Measurements from ENCODE around the gene IL17REL. TPM values are rescaled to one million over a fixed set of nuclear protein-coding genes. Genes with fewer than 3 reads are reported as not detected.

The IL17REL gene
- total RNA-seq, 1 donor from 2014 or later = 0.10 TPM

GRCh38 chr22:49953680-49954344 is 58.8 kb downstream of the IL17REL start:
- H3K36me3 Mint-ChIP-seq = no peaks in the 10 kb centered on the region
- no peak overlapping the region for H3K27ac Mint-ChIP-seq
- peaks cover 6% of the 10 kb centered on the region for H3K4me1 Mint-ChIP-seq (ENCODE audit: unreplicated experiment)
- no peak for TF ChIP-seq CTCF (conservative IDR thresholded peaks at IDR 0.05)
- DNase-seq (ENCODE audit: extremely low spot score, unreplicated experiment) = no peak
- H3K4me3 Mint-ChIP-seq = no peak overlapping the region
- no peaks in the 10 kb centered on the region for H3K27me3 Mint-ChIP-seq
- no peaks in the 10 kb centered on the region for H3K9me3 Mint-ChIP-seq

GRCh38 chr22:49953027-49953679 is 59.4 kb downstream of the IL17REL start:
- no peaks in the 10 kb centered on the region for H3K9me3 Mint-ChIP-seq
- no peaks in the 10 kb centered on the region for H3K36me3 Mint-ChIP-seq
- peaks cover 6% of the 10 kb centered on the region for H3K4me1 Mint-ChIP-seq (ENCODE audit: unreplicated experiment)
- H3K27me3 Mint-ChIP-seq = no peaks in the 10 kb centered on the region
- no peak overlapping the region for H3K27ac Mint-ChIP-seq
- H3K4me3 Mint-ChIP-seq = no peak overlapping the region
- TF ChIP-seq CTCF (conservative IDR thresholded peaks at IDR 0.05) = no peak
- no peak for DNase-seq (ENCODE audit: extremely low spot score, unreplicated experiment)

GRCh38 chr22:49951986-49952896 is 60.3 kb downstream of the IL17REL start:
- peak overlapping the region; percentile 94 for H3K27ac Mint-ChIP-seq
- peaks cover 6% of the 10 kb centered on the region for H3K4me1 Mint-ChIP-seq (ENCODE audit: unreplicated experiment)
- no peaks in the 10 kb centered on the region for H3K27me3 Mint-ChIP-seq
- H3K4me3 Mint-ChIP-seq = peak overlapping the region; percentile 80
- H3K36me3 Mint-ChIP-seq = no peaks in the 10 kb centered on the region
- H3K9me3 Mint-ChIP-seq = no peaks in the 10 kb centered on the region
- no peak for TF ChIP-seq CTCF (conservative IDR thresholded peaks at IDR 0.05)
- no peak for DNase-seq (ENCODE audit: extremely low spot score, unreplicated experiment)

GRCh38 chr22:49951678-49951985 is 60.9 kb downstream of the IL17REL start:
- Mint-ChIP-seq H3K27ac (peak overlapping the region; percentile 94), H3K4me3 (no peak overlapping the region), H3K9me3 (no peaks in the 10 kb centered on the region), H3K36me3 (no peaks in the 10 kb centered on the region), H3K4me1 (ENCODE audit: unreplicated experiment) (peaks cover 10% of the 10 kb centered on the region), H3K27me3 (no peaks in the 10 kb centered on the region)
- TF ChIP-seq CTCF (conservative IDR thresholded peaks at IDR 0.05) = no peak
- no peak for DNase-seq (ENCODE audit: extremely low spot score, unreplicated experiment)

- TF ChIP-seq CTCF (conservative IDR thresholded peaks at IDR 0.05) = no peak
- peak overlapping the region; percentile 41 for H3K4me3 Mint-ChIP-seq
- DNase-seq (ENCODE audit: extremely low spot score, unreplicated experiment) = no peak
- no peaks in the 10 kb centered on the region for H3K36me3 Mint-ChIP-seq
- H3K9me3 Mint-ChIP-seq = no peaks in the 10 kb centered on the region
- H3K4me1 Mint-ChIP-seq (ENCODE audit: unreplicated experiment) = peaks cover 14% of the 10 kb centered on the region
- peak overlapping the region; percentile 87 for H3K27ac Mint-ChIP-seq
- no peaks in the 10 kb centered on the region for H3K27me3 Mint-ChIP-seq
These were observed 61.4 kb downstream of the IL17REL start for GRCh38 chr22:49951000-49951677.

Measured in type B pancreatic cell (in vitro differentiated cells).